HG03432 (cell line): Measurements from ENCODE around the gene CASKIN1.
A peak's percentile ranks its signal among the peaks of the same experiment; 100 is the strongest.

ENCODE experiments used
- ATAC-seq: cut with Tn5 transposase; IDR thresholded peaks from one replicate; pipeline ENCODE4 v1.9.1; 2021; ENCODE audit warnings: mild to moderate bottlenecking, moderate library complexity; ENCODE audit not compliant: unreplicated experiment

Gene CASKIN1

GRCh38 chr16:2160915-2161551 lies 35.4 kb downstream of the CASKIN1 start:
- ATAC-seq: no peak

GRCh38 chr16:2159175-2159838 lies 37.1 kb downstream of the CASKIN1 start:
- ATAC-seq: no peak

GRCh38 chr16:2158262-2158638 lies 38.2 kb downstream of the CASKIN1 start:
- ATAC-seq: no peak

GRCh38 chr16:2157480-2158261 lies 38.7 kb downstream of the CASKIN1 start:
- no peak for ATAC-seq

- ATAC-seq: no peak
Measured at GRCh38 chr16:2156849-2157224, 39.6 kb downstream of the CASKIN1 start.

- ATAC-seq: no peak
Measured at GRCh38 chr16:2155977-2156848, 40.2 kb downstream of the CASKIN1 start.

- ATAC-seq: peak; percentile 77
Measured at GRCh38 chr16:2155091-2155950, 41.1 kb downstream of the CASKIN1 start, which contains the start of gene TRAF7. TRAF7 (plus strand) TSS chr16:2155782; CDS start chr16:2163921, 8,139 bp downstream.

- ATAC-seq: no peak
Measured at GRCh38 chr16:2154533-2155090, 41.8 kb downstream of the CASKIN1 start.

- no peak for ATAC-seq
Measured at GRCh38 chr16:2152695-2153506, 43.5 kb downstream of the CASKIN1 start.

- no peak for ATAC-seq
Measured at GRCh38 chr16:2151188-2152091, 45.0 kb downstream of the CASKIN1 start.

- no peak for ATAC-seq
Measured at GRCh38 chr16:2150418-2151187, 45.8 kb downstream of the CASKIN1 start.

- ATAC-seq: no peak
Measured at GRCh38 chr16:2149630-2150417, 46.6 kb downstream of the CASKIN1 start.

GRCh38 chr16:2148714-2149629 lies 47.4 kb downstream of the CASKIN1 start:
- ATAC-seq: peak; percentile 13

- ATAC-seq: peak; percentile 41
Measured at GRCh38 chr16:2147981-2148671, 48.3 kb downstream of the CASKIN1 start, which contains the start of gene RAB26. RAB26 (plus strand) TSS chr16:2148625; CDS start chr16:2148784, 159 bp downstream.
